ENCODE data around the gene TSBP1. TPM values are rescaled to one million over a fixed set of nuclear protein-coding genes. Genes with fewer than 3 reads are reported as not detected.

Gene TSBP1

Small RNAs within 50 kb of the gene (small RNA-seq; reads per million reads assigned to genes)
- not detected for gene RNU6-603P
